Liver (tissue), 9 donors: ENCODE results near the gene ZNF699. TPM values are rescaled to one million over a fixed set of nuclear protein-coding genes. Genes with fewer than 3 reads are reported as not detected.
"Not testable (repeated sequence)": the region's sequence is repeated elsewhere in the genome, so short reads cannot be mapped to it uniquely, and the experiment has no call there.

Experiments used
- DNase-seq: peaks from one replicate; pipeline ENCODE4 v3.0.0-alpha.2; 2017; ENCODE audit warnings: low spot score
- H3K27ac ChIP-seq, 2 donors: one replicate each; pipeline ENCODE4 v1.7.0; 2013; ENCODE audit warnings: inconsistent platforms in 2 of 2, low read length in 2 of 2, control low read depth in 1 of 2, low read depth in 1 of 2, mild to moderate bottlenecking in 1 of 2
- H3K27me3 ChIP-seq, 4 donors: one replicate each; pipeline versions ENCODE4 v1.6.1 to v1.7.0; 2013; ENCODE audit warnings: low read length in 3 of 4, inconsistent platforms in 1 of 4, mild to moderate bottlenecking in 1 of 4, moderate library complexity in 1 of 4; ENCODE audit not compliant: control insufficient read depth in 4 of 4, insufficient read depth in 4 of 4
- H3K36me3 ChIP-seq, 4 donors: one replicate each; pipeline versions ENCODE4 v1.6.1 to v1.7.0; 2013; ENCODE audit warnings: low read length in 3 of 4, mild to moderate bottlenecking in 3 of 4, low read depth in 1 of 4, moderate library complexity in 1 of 4; ENCODE audit not compliant: control insufficient read depth in 4 of 4, insufficient read depth in 3 of 4
- H3K4me1 ChIP-seq, 4 donors: one replicate each; pipeline versions ENCODE4 v1.6.1 to v1.7.0; 2013; ENCODE audit warnings: low read length in 3 of 4, mild to moderate bottlenecking in 3 of 4, moderate library complexity in 1 of 4; ENCODE audit not compliant: control insufficient read depth in 4 of 4, insufficient read depth in 4 of 4
- H3K4me3 ChIP-seq, 3 donors: one replicate each; pipeline versions ENCODE4 v1.6.1 to v1.7.0; 2013; ENCODE audit warnings: low read length in 3 of 3, control low read depth in 1 of 3, low read depth in 1 of 3, mild to moderate bottlenecking in 1 of 3
- H3K9ac ChIP-seq, 2 donors: one replicate each; pipeline ENCODE4 v1.7.0; 2013; ENCODE audit warnings: low read length in 2 of 2, mild to moderate bottlenecking in 2 of 2, moderate library complexity in 2 of 2, control low read depth in 1 of 2, low read depth in 1 of 2
- H3K9me3 ChIP-seq, 4 donors: one replicate each; pipeline versions ENCODE4 v1.6.1 to v1.7.0; 2013; ENCODE audit warnings: low read length in 3 of 4; ENCODE audit not compliant: control insufficient read depth in 4 of 4
- ATF3 ChIP-seq: IDR thresholded peaks from 2 replicates; pipeline ENCODE4 v1.6.1; 2016; ENCODE audit warnings: antibody characterized with exemption
- CTCF ChIP-seq: fragments of 150-350 bp; IDR thresholded peaks from 2 replicates; pipeline ENCODE4 v1.5.1; 2017; ENCODE audit warnings: improper control_type of control experiment, low read depth, low read length; ENCODE audit not compliant: missing input control
- EGR1 ChIP-seq, 2 donors: IDR thresholded peaks; 2 replicates each; pipeline ENCODE4 v1.6.1; 2016 to 2018; ENCODE audit warnings: antibody characterized with exemption in 2 of 2, low read depth in 2 of 2
- FOXA1 ChIP-seq: IDR thresholded peaks from 2 replicates; pipeline ENCODE4 v1.6.1; 2016; ENCODE audit warnings: antibody characterized with exemption
- FOXA2 ChIP-seq: IDR thresholded peaks from 2 replicates; pipeline ENCODE4 v1.6.1; 2016; ENCODE audit warnings: antibody characterized with exemption
- HNF4G ChIP-seq: IDR thresholded peaks from 2 replicates; pipeline ENCODE4 v1.6.1; 2016; ENCODE audit warnings: antibody characterized with exemption
- JUND ChIP-seq, 2 donors: IDR thresholded peaks; 2 replicates each; pipeline ENCODE4 v1.6.1; 2016; ENCODE audit warnings: antibody characterized with exemption in 2 of 2
- NR2F2 ChIP-seq: IDR thresholded peaks from 2 replicates; pipeline ENCODE4 v1.6.1; 2016; ENCODE audit warnings: antibody characterized with exemption
- RAD21 ChIP-seq, 2 donors: IDR thresholded peaks; 2 replicates each; pipeline ENCODE4 v1.6.1; 2016; ENCODE audit warnings: antibody characterized with exemption in 2 of 2, mild to moderate bottlenecking in 2 of 2
- REST ChIP-seq: IDR thresholded peaks from 2 replicates; pipeline ENCODE4 v1.6.1; 2016; ENCODE audit warnings: antibody characterized with exemption, mild to moderate bottlenecking
- RXRA ChIP-seq, 2 donors: IDR thresholded peaks; 2 replicates each; pipeline ENCODE4 v1.6.1; 2017 to 2018; ENCODE audit warnings: antibody characterized with exemption in 2 of 2, mild to moderate bottlenecking in 1 of 2
- YY1 ChIP-seq: IDR thresholded peaks from 2 replicates; pipeline ENCODE4 v1.6.1; 2016; ENCODE audit warnings: antibody characterized with exemption, mild to moderate bottlenecking
- ZBTB33 ChIP-seq: IDR thresholded peaks from 2 replicates; pipeline ENCODE4 v1.6.1; 2016; ENCODE audit warnings: antibody characterized with exemption
- WGBS: extraction: QIAGEN DNeasy Blood & Tissue Kit; methylation state at CpG from one replicate; pipeline ENCODE4 v1.1.7; 2013; 5-methylcytosine and 5-hydroxymethylcytosine counted together
- polyA plus RNA-seq, 2 donors: library from polyadenylated mRNA; stranded (reverse) in 1 of 2; unstranded in 1 of 2; fragments of 200-250 nt in 1 of 2; fragments of >200 nt in 1 of 2; fragmentation: Nextera tagmentation in 1 of 2; extraction: Ambion mirVana in 1 of 2; gene quantifications; one replicate each; pipeline versions ENCODE4 v1.2.1 to v1.2.3, GENCODE V29; 2013 to 2015
- total RNA-seq, 2 donors: library from RNA; depleted of rRNA; stranded (reverse); fragments of >200 nt; gene quantifications; one replicate each; pipeline ENCODE4 v1.2.3, GENCODE V29; 2014
- donor health status: healthy.
- donor health status: healthy.
- donor health status: healthy.
- donor health status: healthy.
- donor health status: healthy.

ZNF699 gene
- total and polyA plus RNA-seq, 4 donors: 0.91 to 3.0 (median 1.8) TPM

- Histone ChIP-seq H3K27ac (no peak overlapping the region), H3K4me3 (peak overlapping the region in 2 of 3 donors; percentile 0 to 8), H3K36me3 (peaks cover 0 to 12% (median 4%) of the 10 kb centered on the region in 4 donors), H3K9ac (no peak overlapping the region), H3K9me3 (peaks cover 27 to 55% (median 31%) of the 10 kb centered on the region in 4 donors), H3K4me1 (no peaks in the 10 kb centered on the region), H3K27me3 (no peaks in the 10 kb centered on the region)
- WGBS: 96% methylated on average over 2 of the region's 2 CpGs
- DNase-seq: no peak
- no peak for TF ChIP-seq ATF3
Observed at GRCh38 chr19:9289231-9289884, 20.3 kb downstream of the ZNF699 start.

- H3K9me3 ChIP-seq: peaks cover 12 to 24% (median 16%) of the 10 kb centered on the region in 4 donors
- H3K9ac ChIP-seq, H3K27me3 ChIP-seq, H3K27ac ChIP-seq, H3K4me1 ChIP-seq, H3K36me3 ChIP-seq, H3K4me3 ChIP-seq, DNase-seq: not testable (repeated sequence)
- WGBS: 19% methylated on average over 38 of the region's 38 CpGs
Observed at GRCh38 chr19:9283485-9283884, 26.2 kb downstream of the ZNF699 start.

GRCh38 chr19:9251236-9251635, 58.4 kb downstream of the ZNF699 start:
- TF ChIP-seq CTCF (no peak), NR2F2 (no peak), REST (no peak), EGR1 (IDR thresholded peaks at IDR 0.05; ENCODE audit: low read depth in 2 of 2) (no peak), ATF3 (no peak), JUND (IDR thresholded peaks at IDR 0.05) (no peak), YY1 (no peak), ZBTB33 (no peak), FOXA2 (no peak), HNF4G (no peak), RXRA (IDR thresholded peaks at IDR 0.05) (no peak), RAD21 (IDR thresholded peaks at IDR 0.05) (no peak), FOXA1 (no peak)
- Histone ChIP-seq H3K36me3 (no peaks in the 10 kb centered on the region), H3K4me3 (no peak overlapping the region), H3K9ac (no peak overlapping the region), H3K4me1 (no peaks in the 10 kb centered on the region), H3K9me3 (peaks cover 5 to 14% (median 7%) of the 10 kb centered on the region in 4 donors), H3K27ac (no peak overlapping the region), H3K27me3 (no peaks in the 10 kb centered on the region)
- no peak for DNase-seq
- 71% methylated on average over 5 of the region's 5 CpGs for WGBS
